K562 (cell line): ENCODE measurements around the gene SYNM. TPM values are rescaled to one million over a fixed set of nuclear protein-coding genes. Genes with fewer than 3 reads are reported as not detected.

Experiments used
- ATAC-seq: fragments of 200-7000 bp; cut with Tn5 transposase; 3 replicates; pipeline ENCODE4 v1.9.1; 2020; ENCODE audit warnings: moderate library complexity
- BruUV-seq: library from RNA; stranded (reverse); fragments of 400-500 nt; replicated peaks from 2 replicates; lab custom pipeline; 2021; lab: Mats Ljungman, UMichigan
- CTCF ChIA-PET: fragments of 300-600 bp; formaldehyde crosslinking; extraction: SDS; loops from one replicate; lab custom pipeline; 2021; ENCODE audit warnings: low intra/inter-chr PET ratio; lab: Yijun Ruan, JAX
- POLR2A ChIA-PET: fragments of 300-600, 350-650 bp; sonication (Branson Sonifier 250); formaldehyde crosslinking; extraction: SDS; loops from one replicate; lab custom pipeline; 2021; ENCODE audit warnings: antibody characterized with exemption, inconsistent platforms; lab: Yijun Ruan, JAX
- DNase-seq, 4 experiments: peaks; one replicate each; pipeline versions ENCODE4 v3.0.0 to v3.0.0-alpha.2; 2011 to 2018; ENCODE audit warnings: low spot score in 3 of 4, mixed read lengths in 3 of 4; ENCODE audit errors: extremely low read depth in 1 of 4
- FAIRE-seq: peaks from 2 replicates; lab custom pipeline; 2011; peaks lifted over from hg19 to GRCh38; lab: Jason Lieb, UNC
- H2AFZ ChIP-seq: 2 replicates; pipeline ENCODE4 v1.6.0; 2011; ENCODE audit warnings: low read depth, low read length, control low read depth, inconsistent platforms
- H3K27ac ChIP-seq: fragments of 200-600 bp; 3 replicates; pipeline ENCODE4 v1.8.0; 2011; ENCODE audit warnings: low read depth, mild to moderate bottlenecking, control low read depth, inconsistent platforms, low read length, moderate library complexity, mixed read lengths; ENCODE audit errors: extremely low read depth
- H3K27me3 ChIP-seq, 2 experiments: fragments of 300-600 bp in 1 of 2; 2 replicates in 1 of 2; 3 replicates in 1 of 2; pipeline versions ENCODE4 v1.6.0 to v1.8.0; 2011; ENCODE audit warnings: inconsistent platforms in 2 of 2, low read length in 2 of 2, mild to moderate bottlenecking in 1 of 2, mixed read lengths in 1 of 2, moderate library complexity in 1 of 2; ENCODE audit not compliant: control insufficient read depth in 2 of 2, insufficient read depth in 2 of 2
- H3K36me3 ChIP-seq: fragments of 300-600 bp; 3 replicates; pipeline ENCODE4 v1.8.0; 2011; ENCODE audit warnings: mild to moderate bottlenecking, low read length, inconsistent platforms; ENCODE audit not compliant: control insufficient read depth, insufficient read depth
- H3K4me1 ChIP-seq, 2 experiments: fragments of 200-600 bp in 1 of 2; replicated peaks in 1 of 2; 2 replicates in 1 of 2; 3 replicates in 1 of 2; pipeline versions ENCODE4 v1.5.1 to v1.8.0; 2011; ENCODE audit warnings: inconsistent platforms in 2 of 2, low read length in 2 of 2, mild to moderate bottlenecking in 1 of 2, mixed read lengths in 1 of 2, moderate library complexity in 1 of 2; ENCODE audit not compliant: control insufficient read depth in 2 of 2, insufficient read depth in 2 of 2
- H3K4me2 ChIP-seq: 2 replicates; pipeline ENCODE4 v1.6.1; 2011; ENCODE audit warnings: low read length, control low read depth, inconsistent platforms, mixed read lengths; ENCODE audit not compliant: insufficient read depth
- H3K4me3 ChIP-seq: fragments of 200-600 bp; sonication (generic), shearing (Covaris generic); 2 replicates; pipeline ENCODE4 v1.5.1; 2016; ENCODE audit warnings: control low read depth, inconsistent platforms
- H3K79me2 ChIP-seq: fragments of 200-600 bp; 3 replicates; pipeline ENCODE4 v1.8.0; 2011; ENCODE audit warnings: low read length, inconsistent platforms; ENCODE audit not compliant: control insufficient read depth, insufficient read depth
- H3K9ac ChIP-seq, 2 experiments: 2 replicates each; pipeline versions ENCODE4 v1.6.0 to v1.6.1; 2011; ENCODE audit warnings: low read depth in 2 of 2, low read length in 2 of 2, control low read depth in 1 of 2, inconsistent platforms in 1 of 2, mild to moderate bottlenecking in 1 of 2, mixed read lengths in 1 of 2; ENCODE audit not compliant: insufficient read depth in 1 of 2
- H3K9me1 ChIP-seq: one replicate; pipeline ENCODE4 v1.6.0; 2011; ENCODE audit warnings: inconsistent platforms, mild to moderate bottlenecking, low read length, moderate library complexity; ENCODE audit not compliant: control insufficient read depth, insufficient read depth
- H3K9me3 ChIP-seq: replicated peaks from 2 replicates; pipeline ENCODE4 v1.5.1; 2011; ENCODE audit warnings: low read depth, low read length, inconsistent platforms; ENCODE audit not compliant: control insufficient read depth, insufficient read depth
- H4K20me1 ChIP-seq: replicated peaks from 2 replicates; pipeline ENCODE4 v1.6.1; 2011; ENCODE audit warnings: low read length, inconsistent platforms, mixed read lengths; ENCODE audit not compliant: control insufficient read depth, insufficient read depth
- CREBBP ChIP-seq: IDR thresholded peaks from one replicate; pipeline ENCODE4 v1.6.1; 2012; ENCODE audit warnings: low read depth, mild to moderate bottlenecking, control low read depth, inconsistent platforms, low read length
- KDM4B ChIP-seq, 2 experiments: fragments of 450-650 bp in 1 of 2; sonication (generic) in 1 of 2; IDR thresholded peaks; 2 replicates each; pipeline ENCODE4 v1.6.1; 2016 to 2017; ENCODE audit warnings: borderline replicate concordance in 2 of 2, antibody characterized with exemption in 1 of 2, low read depth in 1 of 2, mild to moderate bottlenecking in 1 of 2
- L3MBTL2 ChIP-seq: fragments of 450-650 bp; IDR thresholded peaks from 2 replicates; pipeline ENCODE4 v1.6.1; 2016; ENCODE audit warnings: mild to moderate bottlenecking, moderate library complexity
- POLR2AphosphoS5 ChIP-seq: IDR thresholded peaks from 2 replicates; pipeline ENCODE4 v1.6.1; 2011; ENCODE audit warnings: mild to moderate bottlenecking, low read depth, low read length, moderate library complexity; ENCODE audit not compliant: control insufficient read depth, insufficient read depth
- RB1 ChIP-seq: fragments of 450-650 bp; IDR thresholded peaks from 2 replicates; pipeline ENCODE4 v1.6.1; 2017; ENCODE audit warnings: low read depth, mild to moderate bottlenecking
- SETDB1 ChIP-seq: IDR thresholded peaks from one replicate; pipeline ENCODE4 v1.6.1; 2012; ENCODE audit warnings: low read length, control low read depth, inconsistent platforms
- USF1 ChIP-seq: sonication (generic); formaldehyde crosslinking; IDR thresholded peaks from 2 replicates; pipeline ENCODE4 v1.9.0; 2022; ENCODE audit warnings: mild to moderate bottlenecking, missing genetic modification reagents
- XRCC3 ChIP-seq: fragments of 450-650 bp; IDR thresholded peaks from 2 replicates; pipeline ENCODE4 v1.6.1; 2017; ENCODE audit warnings: mild to moderate bottlenecking, moderate library complexity
- ZC3H4 ChIP-seq: sonication (generic); formaldehyde crosslinking; IDR thresholded peaks from 2 replicates; pipeline ENCODE4 v1.9.0; 2021; ENCODE audit warnings: missing genetic modification reagents, borderline replicate concordance
- ZFX ChIP-seq: sonication (generic); formaldehyde crosslinking; IDR thresholded peaks from 2 replicates; pipeline ENCODE4 v1.8.0; 2022; ENCODE audit warnings: mild to moderate bottlenecking, missing genetic modification reagents, moderate library complexity
- ZNF263 ChIP-seq: sonication (generic); formaldehyde crosslinking; IDR thresholded peaks from 2 replicates; pipeline ENCODE4 v1.8.0; 2022; ENCODE audit warnings: mild to moderate bottlenecking, missing genetic modification reagents, borderline replicate concordance
- WGBS: fragments of 100-300 bp; shearing (Covaris generic); methylation state at CpG from one replicate; pipeline ENCODE4 v1.1.6; 2016; ENCODE audit warnings: low coverage, mixed read lengths; ENCODE audit not compliant: insufficient coverage; ENCODE audit errors: missing lambda C conversion rate; 5-methylcytosine and 5-hydroxymethylcytosine counted together
- in situ Hi-C: fragments of 300-500 bp; cut with MboI; formaldehyde crosslinking; loops from 4 replicates; pipeline ENCODE4 v1.15.0; 2018; ENCODE audit warnings: inconsistent platforms, mixed read lengths
- intact Hi-C: fragments of 100-400 bp; cut with micrococcal nuclease; formaldehyde crosslinking; loops from 2 replicates; pipeline ENCODE4 v1.14.2; 2022
- polyA plus RNA-seq, 8 experiments: library from polyadenylated mRNA; depleted of rRNA in 4 of 8; stranded (reverse) in 5 of 8; unstranded in 3 of 8; fragments of >200 nt; fragmentation: Nextera tagmentation in 2 of 8; fragmentation: Illumina TruSeq in 1 of 8; extraction: Ambion mirVana in 2 of 8; extraction: Trizol in 1 of 8; gene quantifications; 2 replicates each; pipeline versions ENCODE4 v1.2.1 to v1.2.3, GENCODE V29; 2011 to 2014; ENCODE audit warnings: inconsistent platforms in 1 of 8, missing spikeins in 1 of 8
- total RNA-seq, 7 experiments: library from RNA; depleted of rRNA in 6 of 7; stranded (reverse); fragments of >200 nt in 6 of 7; fragmentation: Illumina TruSeq in 2 of 7; extraction: Trizol in 2 of 7; gene quantifications; 2 replicates each; pipeline versions ENCODE4 v1.2.1 to v1.2.3, GENCODE V29; 2011 to 2021; ENCODE audit warnings: low replicate concordance in 1 of 7

Gene SYNM
- total and polyA plus RNA-seq, 9 of the 15 experiments (the other 6 are each of a cell fraction or from before 2014, with no cell fraction given), result 0.01 to 0.42 (median 0.13) TPM

DNA sequence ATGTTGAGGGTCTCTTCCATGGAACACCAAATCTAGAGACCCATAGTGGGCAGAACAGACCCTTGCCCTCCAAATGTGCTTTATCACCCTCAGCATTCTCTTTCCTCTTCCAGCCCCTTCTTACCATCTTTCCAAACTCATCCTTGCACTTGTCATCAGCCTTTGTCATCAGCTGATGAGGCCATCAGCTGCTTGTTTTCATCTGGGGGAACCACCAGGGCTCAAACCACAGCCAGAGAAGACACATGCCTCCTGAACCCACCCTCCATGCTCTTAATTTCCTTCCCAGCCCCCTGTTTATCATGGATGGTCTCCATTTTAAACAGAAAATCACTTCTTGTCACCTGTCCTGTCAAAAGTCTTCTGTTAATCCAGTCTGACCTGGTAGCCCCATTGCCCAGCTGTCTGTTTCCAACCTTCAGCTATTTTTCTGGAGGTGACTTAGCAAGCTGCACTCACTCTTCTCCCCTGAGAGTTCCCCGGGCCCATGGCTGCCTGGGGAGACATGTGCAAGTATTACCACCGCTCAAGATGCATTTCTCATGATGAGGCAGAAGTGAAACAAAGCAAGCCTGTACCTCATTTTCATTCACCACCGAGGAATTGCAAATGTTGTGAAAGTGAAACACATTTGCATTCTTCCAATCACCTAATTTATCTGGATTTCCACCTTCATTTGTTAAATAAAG lies 14.7 kb upstream of the SYNM start:
- peaks cover 0 to 38% of the 10 kb centered on the region in 2 experiments; a peak in 3 of 5 replicates for H3K27me3 ChIP-seq
- ChIA-PET CTCF (no interaction called here), POLR2A (interaction anchor here (1.1 kb wide), 1 partner anchor 13 kb away, joined by 6 read pairs; no protein-coding TSS in a partner anchor)
- H3K4me1 ChIP-seq, result no peaks in the 10 kb centered on the region
- no peak overlapping the region for H3K27ac ChIP-seq
- H4K20me1 ChIP-seq, result no peaks in the 10 kb centered on the region
- 0% methylated on average over 3 of the region's 3 CpGs for WGBS
- H3K9ac ChIP-seq, result no peak overlapping the region
- no peaks in the 10 kb centered on the region for H3K9me1 ChIP-seq
- H2AFZ ChIP-seq, result no peak overlapping the region
- H3K9me3 ChIP-seq, result no peaks in the 10 kb centered on the region
- intact Hi-C loops, result no loop called here
- H3K36me3 ChIP-seq, result no peaks in the 10 kb centered on the region
- DNase-seq, result no peak
- no peak for TF ChIP-seq RB1
- no peak for TF ChIP-seq ZNF263 (CRISPR knock-in tag)
- TF ChIP-seq KDM4B (IDR thresholded peaks at IDR 0.05; ENCODE audit: borderline replicate concordance in 2 of 2, low read depth in 1 of 2), result no peak
- no peaks in the 10 kb centered on the region for H3K79me2 ChIP-seq
- in situ Hi-C loops, result no loop called here
- no peak overlapping the region for H3K4me2 ChIP-seq
- no TSS peak for BruUV-seq
- no peak for ATAC-seq
- H3K4me3 ChIP-seq, result no peak overlapping the region
- FAIRE-seq, result no peak

DNA sequence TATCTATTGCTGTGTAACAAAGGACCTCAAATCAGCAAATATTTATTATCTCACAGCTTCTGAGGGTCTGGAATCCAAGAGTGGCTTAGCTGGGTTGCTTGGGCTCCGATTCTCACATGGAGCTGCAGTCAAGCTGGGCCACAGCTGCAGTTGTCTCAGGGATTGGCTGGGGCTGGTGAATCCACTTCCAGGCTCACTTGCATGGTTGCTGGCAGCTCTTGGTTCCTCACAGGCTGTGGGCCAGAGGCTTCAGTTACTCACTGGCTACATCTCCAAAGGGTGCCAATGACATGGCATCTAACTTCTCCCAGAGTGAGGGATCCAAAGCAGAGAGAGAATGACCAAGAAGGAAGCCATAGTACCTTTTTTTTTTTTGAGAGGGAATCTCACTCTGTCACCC lies 13.9 kb upstream of the SYNM start:
- in situ Hi-C loops (no loop called here), intact Hi-C loops (no loop called here)
- DNase-seq (no peak), FAIRE-seq (no peak), ATAC-seq (no peak)
- 0% methylated on average over 1 of the region's 1 CpG for WGBS
- Histone ChIP-seq H2AFZ (no peak overlapping the region), H3K27me3 (peaks cover 0 to 36% of the 10 kb centered on the region in 2 experiments; a peak in 3 of 5 replicates), H3K4me2 (no peak overlapping the region), H3K79me2 (no peaks in the 10 kb centered on the region), H4K20me1 (no peaks in the 10 kb centered on the region), H3K4me3 (no peak overlapping the region), H3K9me3 (no peaks in the 10 kb centered on the region), H3K9me1 (no peaks in the 10 kb centered on the region), H3K4me1 (no peaks in the 10 kb centered on the region), H3K27ac (no peak overlapping the region), H3K9ac (no peak overlapping the region), H3K36me3 (no peaks in the 10 kb centered on the region)
- no peak for TF ChIP-seq ZFX (CRISPR knock-in tag)
- TF ChIP-seq POLR2AphosphoS5, result no peak
- no peak for TF ChIP-seq ZC3H4 (CRISPR knock-in tag)
- no peak for TF ChIP-seq USF1 (CRISPR knock-in tag)
- TF ChIP-seq XRCC3, result no peak
- TF ChIP-seq L3MBTL2, result no peak
- TF ChIP-seq SETDB1, result no peak
- TF ChIP-seq CREBBP, result no peak
- no TSS peak for BruUV-seq
- ChIA-PET POLR2A (interaction anchor here (1.1 kb wide), 1 partner anchor 12 kb away, joined by 6 read pairs; no protein-coding TSS in a partner anchor), CTCF (no interaction called here)
